ENCODE measurements around the gene ZNF587B.
"Not testable (repeated sequence)": the region's sequence is repeated elsewhere in the genome, so short reads cannot be mapped to it uniquely, and the experiment has no call there.

ZNF587B gene

GRCh38 chr19:57830071-57830602 lies at the start of gene ZNF587B:
ZNF587B (plus strand) TSS chr19:57830299; CDS start chr19:57830529, 230 bp downstream.
- peak in 1 of 2 donors; percentile 14 for DNase-seq (ENCODE audit: low read depth in 2 of 2)

DNA sequence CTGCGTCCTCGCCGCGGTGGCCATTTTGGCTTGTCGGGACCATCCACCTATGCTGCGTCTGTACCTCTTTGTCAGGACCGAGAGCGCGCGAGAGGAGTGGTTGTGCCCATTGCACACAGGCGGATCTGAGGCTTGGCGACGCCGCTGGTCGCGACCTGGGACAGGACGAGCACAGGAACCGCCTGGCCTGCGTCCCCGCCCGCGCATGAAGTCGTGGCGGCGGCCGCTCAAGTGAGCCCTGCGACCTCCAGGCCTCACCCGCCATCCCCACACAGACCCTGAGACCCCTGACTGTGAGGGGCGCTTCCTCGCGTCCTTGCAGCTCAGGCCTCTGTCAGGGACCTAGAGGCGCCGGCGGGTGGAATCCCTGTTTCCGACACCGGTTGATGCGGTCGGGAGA lies 43.8 kb upstream of the ZNF587B start:
- DNase-seq (ENCODE audit: low read depth in 2 of 2): no peak

- DNase-seq (ENCODE audit: low read depth in 2 of 2): no peak
Measured at GRCh38 chr19:57786906-57787305, 43.2 kb upstream of the ZNF587B start.

- DNase-seq (ENCODE audit: low read depth in 2 of 2): no peak
Measured at GRCh38 chr19:57788114-57788692, 41.9 kb upstream of the ZNF587B start.

- DNase-seq (ENCODE audit: low read depth in 2 of 2): no peak
Measured at GRCh38 chr19:57789288-57789687, 40.8 kb upstream of the ZNF587B start.

- not testable (repeated sequence) for DNase-seq (ENCODE audit: low read depth in 2 of 2)
Measured at GRCh38 chr19:57796580-57796979, 33.5 kb upstream of the ZNF587B start.

DNA sequence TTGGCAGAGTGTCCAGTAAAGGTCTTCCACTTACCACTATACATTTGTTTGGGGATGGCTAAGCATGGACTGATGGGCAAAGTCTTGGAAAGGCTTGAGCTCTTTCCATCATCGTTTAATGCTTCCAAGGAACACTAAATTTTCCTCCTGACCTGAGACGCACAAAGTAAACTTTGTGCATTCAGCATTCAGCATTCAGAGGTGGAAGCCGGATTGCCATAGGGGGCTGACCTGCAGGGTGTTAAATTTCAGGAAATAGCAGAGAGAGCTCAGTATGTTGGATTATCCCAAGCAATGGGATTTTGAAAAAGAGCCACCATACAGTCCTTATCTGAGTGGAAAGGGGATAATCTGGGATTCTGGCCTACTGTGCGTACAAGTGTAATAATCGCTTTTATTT lies 29.4 kb upstream of the ZNF587B start:
- no peak for DNase-seq (ENCODE audit: low read depth in 2 of 2)

DNA sequence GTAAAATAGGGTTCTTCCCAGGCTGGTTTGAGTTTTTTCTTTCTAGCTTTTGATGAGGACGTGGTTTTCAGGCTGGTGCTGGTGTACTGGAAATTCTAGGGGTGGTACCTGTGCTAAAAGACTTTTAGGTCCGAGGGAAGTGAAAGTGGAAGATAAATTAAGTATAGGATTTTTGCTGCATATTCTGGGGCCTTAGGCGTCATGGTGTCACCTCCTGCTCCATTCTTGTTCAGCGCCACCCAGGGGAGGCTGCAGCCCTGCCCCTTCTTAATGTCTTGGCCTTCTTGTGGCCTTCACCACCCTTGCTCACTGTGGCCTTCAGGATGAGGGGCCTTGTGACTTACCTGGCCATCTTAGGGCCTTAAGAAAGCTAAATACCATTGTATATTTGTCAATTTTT lies 27.8 kb upstream of the ZNF587B start:
- no peak for DNase-seq (ENCODE audit: low read depth in 2 of 2)

GRCh38 chr19:57803265-57803593 lies 26.9 kb upstream of the ZNF587B start:
- DNase-seq (ENCODE audit: low read depth in 2 of 2): no peak

DNA sequence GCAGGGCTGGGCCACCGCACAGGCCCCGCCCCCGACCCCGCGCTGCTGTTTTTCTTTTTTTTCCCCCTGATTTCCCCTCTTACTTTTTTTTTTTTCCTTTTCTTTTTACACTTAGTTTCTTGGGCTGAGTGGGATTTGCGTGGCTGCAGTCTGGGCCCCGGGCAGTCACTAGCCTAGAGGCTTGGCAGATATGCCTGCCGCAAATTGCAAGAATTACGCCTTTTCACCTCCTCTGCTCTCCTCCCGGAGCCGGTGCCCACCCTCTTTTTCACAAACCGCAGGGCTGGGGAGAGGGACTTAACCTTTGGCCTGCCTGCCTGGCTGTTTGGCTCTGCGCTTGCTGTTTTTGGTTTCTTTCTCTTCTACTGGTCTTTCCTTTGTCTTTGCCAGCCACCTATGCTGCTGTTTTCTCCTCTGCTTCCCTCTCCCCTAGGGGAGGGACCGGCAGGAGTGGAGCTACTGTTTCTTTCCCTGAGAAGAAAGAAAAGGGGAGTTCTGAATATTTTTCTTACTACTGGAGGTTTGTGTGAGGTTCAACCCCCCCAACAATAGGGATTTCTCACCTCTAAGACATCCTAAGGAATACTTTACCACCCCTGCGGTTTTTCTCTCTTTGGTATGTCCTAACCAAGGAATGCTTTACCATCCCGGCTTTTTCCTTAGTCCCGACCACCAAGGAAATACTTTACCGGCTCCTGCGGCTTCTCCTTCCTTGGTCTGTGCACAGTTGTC lies 26.3 kb upstream of the ZNF587B start:
- DNase-seq (ENCODE audit: low read depth in 2 of 2): no peak

DNA sequence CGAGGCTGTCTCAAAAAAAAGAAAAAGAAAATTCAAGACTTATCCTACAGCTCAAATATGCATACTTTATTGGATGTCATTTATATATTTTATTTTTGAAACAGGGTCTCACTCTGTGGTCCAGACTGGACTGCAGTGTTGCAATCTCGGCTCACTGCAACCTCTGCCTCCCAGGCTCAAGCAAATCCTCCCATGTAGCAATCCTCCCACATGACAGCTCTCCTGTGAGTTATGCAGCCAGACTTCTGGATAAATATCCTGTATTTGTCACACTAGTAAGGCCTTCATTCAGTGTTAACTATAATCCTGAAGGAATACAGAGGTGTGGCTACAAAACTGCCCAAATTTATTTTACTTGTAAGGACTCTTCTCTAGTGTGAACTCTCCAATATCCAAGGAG lies 22.6 kb upstream of the ZNF587B start:
- no peak for DNase-seq (ENCODE audit: low read depth in 2 of 2)

DNA sequence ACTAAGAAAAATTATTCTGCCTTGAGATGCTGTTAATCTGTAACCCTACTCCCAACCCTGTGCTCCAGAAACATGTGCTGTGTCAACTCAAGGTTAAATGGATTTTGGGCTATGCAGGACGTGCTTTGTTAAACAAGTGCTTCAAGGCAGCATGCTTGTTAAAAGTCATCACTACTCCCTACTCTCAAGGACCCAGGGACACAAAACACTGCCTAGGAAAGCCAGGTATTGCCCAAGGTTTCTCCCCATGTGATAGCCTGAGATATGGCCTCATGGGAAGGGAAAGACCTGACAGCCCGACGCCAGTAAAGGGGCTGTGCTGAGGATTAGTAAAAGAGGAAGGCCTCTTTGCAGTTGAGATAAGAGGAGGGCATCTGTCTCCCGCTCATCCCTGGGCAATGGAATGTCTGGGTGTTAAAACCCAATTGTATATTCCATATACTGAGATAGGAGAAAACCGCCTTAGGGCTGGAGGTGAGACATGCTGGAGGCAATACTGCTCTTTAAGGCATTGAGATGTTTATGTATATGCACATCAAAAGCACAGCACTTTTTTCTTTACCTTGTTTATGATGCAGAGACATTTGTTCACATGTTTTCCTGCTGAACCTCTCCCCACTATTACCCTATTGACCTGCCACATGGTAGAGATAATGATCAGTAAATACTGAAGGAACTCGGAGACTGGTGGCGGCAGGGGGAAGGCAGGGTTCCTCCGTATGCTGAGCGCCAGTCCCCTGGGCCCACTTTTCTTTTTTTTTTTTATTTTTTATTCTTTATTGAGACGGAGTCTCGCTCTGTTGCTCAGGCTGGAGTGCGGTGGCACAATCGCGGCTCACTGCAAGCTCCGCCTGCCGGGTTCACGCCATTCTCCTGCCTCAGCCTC lies 19.4 kb upstream of the ZNF587B start:
- DNase-seq (ENCODE audit: low read depth in 2 of 2): not testable (repeated sequence)

DNA sequence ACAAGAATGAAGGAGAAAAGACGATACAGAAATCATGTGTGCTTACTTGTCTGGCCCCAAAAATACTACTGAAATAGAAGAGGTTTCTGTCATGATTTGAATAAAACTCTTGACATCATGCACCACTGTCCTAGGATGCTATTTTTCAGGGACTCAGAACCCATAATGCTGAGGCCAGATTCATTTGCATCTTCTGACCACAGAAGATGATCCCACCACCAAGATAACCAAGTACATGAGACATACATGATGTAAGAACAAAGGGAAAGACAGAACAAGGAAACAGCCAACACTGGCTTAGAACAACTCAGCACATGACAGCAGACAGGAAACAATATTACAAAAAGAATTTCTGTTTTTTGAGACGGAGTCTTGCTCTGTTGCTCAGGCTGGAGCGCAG lies 17.9 kb upstream of the ZNF587B start:
- no peak for DNase-seq (ENCODE audit: low read depth in 2 of 2)

DNA sequence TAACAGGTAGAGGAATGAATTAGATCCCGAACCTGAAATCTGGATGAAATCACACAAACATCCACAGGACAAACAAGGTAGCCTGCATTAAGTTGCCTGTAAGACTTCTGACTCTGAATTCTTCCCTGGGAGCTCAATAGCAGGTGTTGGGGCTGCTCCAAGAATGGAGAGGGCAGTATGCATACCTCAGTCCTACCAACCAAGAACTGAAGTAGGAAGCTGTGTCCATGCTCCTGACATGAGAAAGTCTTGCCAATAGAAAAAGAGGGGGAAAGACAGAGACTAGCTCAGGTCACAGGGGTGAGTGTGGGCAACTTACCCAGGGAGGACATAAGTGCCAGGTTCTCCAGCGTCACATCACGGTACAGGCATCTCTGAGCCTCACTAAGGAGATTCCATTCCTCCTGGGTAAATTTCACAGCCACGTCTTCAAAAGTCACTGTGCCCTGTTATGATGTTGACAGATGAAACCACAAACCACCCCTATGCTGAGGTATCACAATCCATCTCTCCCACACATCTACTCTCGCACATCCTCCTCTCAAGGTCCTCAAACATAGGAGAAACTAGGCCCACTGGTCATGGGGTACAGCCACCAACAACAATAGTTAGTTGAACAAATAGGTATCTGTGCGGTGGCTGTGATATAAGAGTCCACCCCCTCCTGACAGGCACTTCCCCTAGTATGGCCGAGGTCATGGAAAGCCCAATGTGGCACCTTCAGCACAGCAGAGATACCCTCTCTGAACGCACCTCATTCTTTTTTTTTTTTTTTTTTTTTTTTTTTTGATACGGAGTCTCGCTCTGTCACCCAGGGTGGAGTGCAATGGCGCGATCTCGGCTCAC lies 16.9 kb upstream of the ZNF587B start:
- not testable (repeated sequence) for DNase-seq (ENCODE audit: low read depth in 2 of 2)

DNA sequence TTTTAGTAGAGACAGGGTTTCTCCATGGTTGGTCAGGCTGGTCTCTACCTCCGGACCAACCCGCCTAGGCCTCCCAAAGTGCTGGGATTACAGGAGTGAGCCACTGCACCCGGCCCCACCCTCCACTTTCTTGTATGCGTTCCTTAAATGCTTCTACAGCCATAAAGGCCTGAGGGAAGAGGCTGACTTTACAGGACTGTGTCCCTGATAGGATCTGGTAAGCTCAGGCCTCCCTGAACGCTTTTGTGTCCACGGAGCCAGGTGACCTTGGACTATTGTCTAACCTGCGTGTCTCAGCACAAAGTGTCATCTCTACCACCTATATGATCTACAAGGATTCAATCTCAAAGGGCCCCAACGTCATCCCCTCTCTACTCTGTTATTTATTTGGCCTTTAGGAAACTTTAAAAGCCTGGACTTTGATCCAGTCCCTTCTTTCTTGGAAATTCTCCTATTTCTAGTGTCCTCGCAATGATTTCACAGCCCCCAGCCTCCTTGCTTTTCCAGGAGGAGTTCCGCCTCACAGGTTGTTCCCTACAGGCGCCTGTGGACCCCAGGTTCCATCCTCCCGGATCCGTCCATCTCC lies 16.1 kb upstream of the ZNF587B start:
- no peak for DNase-seq (ENCODE audit: low read depth in 2 of 2)

GRCh38 chr19:57814505-57815246 lies 15.4 kb upstream of the ZNF587B start, which contains the start of gene ZNF552:
ZNF552 (minus strand) TSS chr19:57814913; CDS start chr19:57814743, 170 bp downstream.
- DNase-seq (ENCODE audit: low read depth in 2 of 2): peak; percentile 23 to 42

DNA sequence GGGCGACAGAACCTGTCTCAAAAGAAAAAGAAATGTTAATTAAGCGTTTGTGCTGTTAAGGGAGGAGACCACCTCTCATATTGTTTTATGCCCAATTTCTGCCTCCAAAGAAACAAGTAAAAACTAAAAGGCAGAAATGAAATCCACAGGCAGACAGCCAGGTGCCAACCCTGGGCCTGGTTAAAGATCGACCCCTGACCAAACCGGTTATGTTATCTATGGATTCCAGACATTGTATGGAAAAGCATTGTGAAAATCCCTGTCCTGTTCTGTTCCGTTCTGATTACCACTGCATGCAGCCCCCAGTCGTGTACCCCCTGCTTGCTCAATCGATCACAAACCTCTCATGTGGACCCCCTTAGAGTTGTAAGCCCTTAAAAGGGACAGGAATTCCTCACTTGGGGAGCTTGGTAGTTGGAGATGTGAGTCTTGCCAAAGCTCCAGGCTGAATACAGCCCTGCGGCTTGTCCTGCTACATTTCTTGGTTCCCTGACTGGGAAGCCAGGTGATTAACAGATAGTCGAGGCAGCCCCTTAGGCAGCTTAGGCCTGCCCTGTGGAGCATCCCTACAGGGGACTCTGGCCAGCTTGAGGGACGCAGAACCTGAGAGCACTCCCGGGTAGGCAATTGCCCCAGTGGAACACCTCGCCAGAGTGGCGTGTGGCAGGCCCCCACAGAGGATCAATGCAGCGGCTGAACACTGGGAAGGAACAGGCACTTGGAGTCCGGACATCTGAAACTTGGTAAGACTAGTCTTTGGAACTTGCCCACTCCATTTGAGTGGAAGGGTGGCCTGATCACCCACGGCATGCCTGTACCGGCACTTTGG lies 14.6 kb upstream of the ZNF587B start:
- DNase-seq (ENCODE audit: low read depth in 2 of 2): no peak

DNA sequence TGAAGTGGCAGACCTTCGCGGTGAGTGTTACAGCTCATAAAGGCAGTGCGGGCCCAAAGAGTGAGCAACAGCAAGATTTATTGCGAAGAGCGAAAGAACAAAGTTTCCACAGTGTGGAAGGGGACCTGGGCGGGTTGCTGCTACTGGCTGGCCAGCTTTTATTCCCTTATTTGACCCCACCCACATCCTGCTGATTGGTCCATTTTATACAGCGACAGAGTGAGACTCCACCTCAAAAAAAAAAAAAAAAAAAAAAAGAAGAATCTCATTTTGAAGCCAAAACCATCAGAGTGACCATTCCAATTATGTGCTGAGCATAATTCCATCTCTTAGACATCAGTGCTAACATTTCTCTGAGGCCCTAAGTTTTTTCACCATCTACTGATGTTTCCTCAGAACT lies 13.4 kb upstream of the ZNF587B start:
- no peak for DNase-seq (ENCODE audit: low read depth in 2 of 2)

DNA sequence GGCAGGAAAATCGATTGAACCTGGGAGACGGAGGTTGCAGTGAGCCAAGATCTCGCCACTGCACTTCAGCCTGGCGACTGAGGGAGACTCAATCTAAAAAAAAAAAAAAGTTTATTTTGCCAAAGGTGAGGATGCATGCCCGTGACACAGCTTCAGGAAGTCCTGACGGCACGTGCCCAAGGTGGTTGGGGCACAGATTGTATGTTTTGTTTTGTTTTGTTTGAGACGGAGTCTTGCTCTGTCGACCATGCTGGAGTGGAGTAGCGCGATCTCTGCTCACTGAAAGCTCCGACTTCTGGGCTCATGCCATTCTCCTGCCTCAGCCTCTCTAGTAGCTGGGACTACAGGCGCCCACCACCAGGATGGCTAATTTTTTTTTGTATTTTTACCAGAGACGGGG lies 12.1 kb upstream of the ZNF587B start:
- no peak for DNase-seq (ENCODE audit: low read depth in 2 of 2)

All from stimulated activated CD4-positive, alpha-beta T cell treated with anti-CD3 and anti-CD28 coated beads, Interleukin-1b, Interleukin-23, amount 100 ng/mL, for 1 hour (primary cell).